HCT116 (cell line): Measurements from ENCODE around the gene CERS2. TPM values are rescaled to one million over a fixed set of nuclear protein-coding genes. Genes with fewer than 3 reads are reported as not detected.

Source experiments
- ATAC-seq: fragments of 200-7000 bp; cut with Tn5 transposase; 2 replicates; pipeline ENCODE4 v1.9.1; 2020; ENCODE audit warnings: mild to moderate bottlenecking, moderate library complexity
- BruUV-seq: library from RNA; stranded (reverse); fragments of 400-500 nt; replicated peaks from 2 replicates; lab custom pipeline; 2021; lab: Mats Ljungman, UMichigan
- CTCF ChIA-PET: fragments of 300-600 bp; sonication (Branson Sonifier 250); formaldehyde crosslinking; loops from one replicate; lab custom pipeline; 2021; ENCODE audit warnings: antibody characterized with exemption; lab: Charles Lee
- POLR2A ChIA-PET: fragments of 300-600, 350-600 bp; sonication (Branson Sonifier 250); formaldehyde crosslinking; loops from one replicate; lab custom pipeline; 2021; ENCODE audit warnings: antibody characterized with exemption; lab: Charles Lee
- RAD21 ChIA-PET, 2 experiments: fragments of 300-600 bp; sonication (Branson Sonifier 250); formaldehyde crosslinking; loops; one replicate each; lab custom pipeline; 2023; ENCODE audit warnings: low total read pairs in 2 of 2; ENCODE audit not compliant: uncharacterized antibody in 2 of 2, unreplicated experiment in 2 of 2, low non-redundant PET in 1 of 2; lab: Charles Lee
- DNase-seq: peaks from one replicate; pipeline ENCODE4 v3.0.0-alpha.2; 2010; ENCODE audit warnings: low read depth, low spot score
- H2AFZ ChIP-seq: fragments of 200-600 bp; shearing (Covaris generic), sonication (generic); 2 replicates; pipeline ENCODE4 v1.6.1; 2017; ENCODE audit warnings: low read depth, mixed run types, mixed read lengths, antibody characterized with exemption, low read length; ENCODE audit not compliant: poor library complexity, severe bottlenecking
- H3K27ac ChIP-seq: 2 replicates; pipeline ENCODE4 v1.5.1; 2012; ENCODE audit warnings: low read depth, low read length
- H3K27me3 ChIP-seq: fragments of 200-600 bp; sonication (generic); 2 replicates; pipeline ENCODE4 v1.6.1; 2016; ENCODE audit warnings: mixed run types, low read length, mixed read lengths; ENCODE audit not compliant: insufficient read depth
- H3K36me3 ChIP-seq, 2 experiments: fragments of 200-500 bp in 1 of 2; fragments of 200-600 bp in 1 of 2; sonication (Bioruptor generic) in 1 of 2; sonication (generic) in 1 of 2; 2 replicates each; pipeline versions ENCODE4 v1.5.1 to v1.6.1; 2014 to 2016; ENCODE audit warnings: low read length in 2 of 2, inconsistent platforms in 1 of 2, mixed read lengths in 1 of 2, mixed run types in 1 of 2; ENCODE audit not compliant: insufficient read depth in 2 of 2, control insufficient read depth in 1 of 2
- H3K4me1 ChIP-seq, 2 experiments: fragments of 200-600 bp in 1 of 2; sonication (generic) in 1 of 2; 2 replicates each; pipeline versions ENCODE4 v1.5.1 to v1.6.1; 2012 to 2017; ENCODE audit warnings: low read length in 2 of 2, inconsistent platforms in 1 of 2, mild to moderate bottlenecking in 1 of 2, mixed read lengths in 1 of 2, mixed run types in 1 of 2, moderate library complexity in 1 of 2; ENCODE audit not compliant: insufficient read depth in 2 of 2, control insufficient read depth in 1 of 2
- H3K4me2 ChIP-seq: fragments of 200-600 bp; sonication (generic); 2 replicates; pipeline ENCODE4 v1.6.1; 2017; ENCODE audit warnings: mixed run types, low read length, mixed read lengths
- H3K4me3 ChIP-seq, 2 experiments: fragments of 200-600 bp in 1 of 2; sonication (generic) in 1 of 2; replicated peaks in 1 of 2; 2 replicates each; pipeline ENCODE4 v1.5.1; 2011 to 2016; ENCODE audit warnings: low read length in 2 of 2, control low read depth in 1 of 2, low read depth in 1 of 2, mild to moderate bottlenecking in 1 of 2, mixed read lengths in 1 of 2, mixed run types in 1 of 2
- H3K79me2 ChIP-seq: fragments of 200-600 bp; sonication (generic); 2 replicates; pipeline ENCODE4 v1.6.1; 2017; ENCODE audit warnings: mild to moderate bottlenecking, mixed run types, low read length, moderate library complexity, mixed read lengths; ENCODE audit not compliant: insufficient read depth
- H3K9ac ChIP-seq: fragments of 200-600 bp; sonication (generic); 2 replicates; pipeline ENCODE4 v1.6.1; 2016; ENCODE audit warnings: low read length, mixed read lengths
- H3K9me2 ChIP-seq: fragments of 200-600 bp; sonication (generic), shearing (Covaris generic); 2 replicates; pipeline ENCODE4 v1.6.1; 2017; ENCODE audit warnings: mixed run types, mild to moderate bottlenecking, moderate library complexity; ENCODE audit not compliant: insufficient read depth
- H3K9me3 ChIP-seq, 2 experiments: fragments of 200-500 bp in 1 of 2; fragments of 200-600 bp in 1 of 2; sonication (Bioruptor generic) in 1 of 2; sonication (generic) in 1 of 2; 2 replicates each; pipeline ENCODE4 v1.6.1; 2014 to 2017; ENCODE audit warnings: low read length in 2 of 2, mixed read lengths in 2 of 2, inconsistent platforms in 1 of 2, low read depth in 1 of 2, mild to moderate bottlenecking in 1 of 2, mixed run types in 1 of 2, moderate library complexity in 1 of 2; ENCODE audit not compliant: control insufficient read depth in 1 of 2, insufficient read depth in 1 of 2
- H4K20me1 ChIP-seq: fragments of 200-600 bp; sonication (generic), shearing (Covaris generic); 2 replicates; pipeline ENCODE4 v1.6.1; 2017; ENCODE audit warnings: mixed run types, mild to moderate bottlenecking, moderate library complexity; ENCODE audit not compliant: insufficient read depth
- CBX3 ChIP-seq: IDR thresholded peaks from 2 replicates; pipeline ENCODE4 v1.6.1; 2012; ENCODE audit warnings: low read depth
- CEBPB ChIP-seq: IDR thresholded peaks from 2 replicates; pipeline ENCODE4 v1.6.1; 2012; ENCODE audit warnings: low read depth
- EZH2phosphoT487 ChIP-seq: fragments of 200-600 bp; IDR thresholded peaks from 2 replicates; pipeline ENCODE4 v1.6.1; 2018; ENCODE audit warnings: antibody characterized with exemption, borderline replicate concordance
- POLR2AphosphoS5 ChIP-seq: IDR thresholded peaks from 2 replicates; pipeline ENCODE4 v1.6.1; 2011; ENCODE audit warnings: mild to moderate bottlenecking, low read depth, low read length, moderate library complexity
- REST ChIP-seq: IDR thresholded peaks from 2 replicates; pipeline ENCODE4 v1.6.1; 2012; ENCODE audit warnings: low read depth
- YY1 ChIP-seq: IDR thresholded peaks from 2 replicates; pipeline ENCODE4 v1.6.1; 2011; ENCODE audit warnings: low read length, low read depth, moderate library complexity, mild to moderate bottlenecking; ENCODE audit not compliant: insufficient replicate concordance; ENCODE audit errors: extremely low read depth
- intact Hi-C: fragments of 100-400 bp; cut with micrococcal nuclease; formaldehyde crosslinking; loops from 2 replicates; pipeline ENCODE4 v1.10.0; 2022
- total RNA-seq: library from RNA; stranded (reverse); gene quantifications from one replicate; pipeline ENCODE4 v1.2.1, GENCODE V29; 2021; ENCODE audit not compliant: unreplicated experiment

CERS2 gene
- total RNA-seq, 1 experiment from 2014 or later, result 218 TPM

DNA sequence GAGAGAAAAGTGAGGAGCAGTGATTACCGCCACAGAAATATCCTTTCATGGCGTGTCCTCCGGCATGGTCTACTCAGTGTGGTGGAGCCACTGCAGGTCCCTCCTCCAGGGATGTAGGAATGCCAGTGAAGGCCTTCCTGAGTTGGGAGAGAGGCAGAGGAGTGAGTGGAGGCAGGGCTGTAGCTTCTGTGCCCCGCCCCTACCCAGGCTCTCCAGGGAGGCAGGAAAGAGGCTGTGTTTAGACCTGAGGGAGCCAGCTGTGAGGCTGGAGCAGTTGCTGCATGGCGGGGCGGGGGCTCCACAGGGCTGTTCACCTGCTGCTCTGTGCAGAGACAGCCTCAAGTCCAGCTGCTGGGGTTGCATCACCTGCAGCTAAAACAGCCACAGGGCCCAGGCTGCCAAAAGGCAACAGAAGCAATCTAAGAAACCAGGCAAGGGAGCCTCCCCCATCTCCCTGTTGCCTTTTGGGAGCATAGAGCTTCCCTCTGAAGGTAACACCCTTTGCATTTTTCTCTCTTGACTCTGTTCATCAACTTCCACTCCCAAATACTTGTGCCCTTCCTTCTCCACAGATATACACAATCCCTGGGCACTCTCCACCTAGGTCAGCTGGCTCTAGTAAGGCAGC lies 6.7 kb upstream of the CERS2 start:
- Histone ChIP-seq H3K36me3 (no peaks in the 10 kb centered on the region), H3K4me1 (peaks cover 77 to 89% of the 10 kb centered on the region in 2 experiments), H4K20me1 (no peaks in the 10 kb centered on the region), H3K9ac (peak overlapping the region; percentile 49), H3K9me3 (no peaks in the 10 kb centered on the region), H2AFZ (no peak overlapping the region), H3K27me3 (no peaks in the 10 kb centered on the region), H3K9me2 (no peaks in the 10 kb centered on the region), H3K79me2 (no peaks in the 10 kb centered on the region), H3K4me2 (peak overlapping the region; percentile 78), H3K4me3 (peak overlapping the region; percentile 13 to 37; a peak in 3 of 4 replicates), H3K27ac (peak overlapping the region; percentile 86)
- no TSS peak for BruUV-seq
- ChIA-PET RAD21 (interaction anchor here in 1 of 2 experiments (0.8 kb wide), 1 partner anchor 15 kb away, joined by 6 read pairs; no protein-coding TSS in a partner anchor), CTCF (interaction anchor here (1.7 to 2.5 kb wide), 4 partner anchors 11 to 420 kb away, joined by 4 to 17 read pairs (median 10); no protein-coding TSS in a partner anchor), POLR2A (interaction anchor here (0.7 to 1.6 kb wide), 4 partner anchors 11 to 402 kb away, joined by 3 to 5 read pairs (median 4); partner anchors contain the start of genes MCL1 and MINDY1)
- intact Hi-C loops, result no loop called here
- TF ChIP-seq CBX3 (no peak), YY1 (no peak), POLR2AphosphoS5 (peak; percentile 52; the same call in 1 of the 2 replicates), REST (no peak), EZH2phosphoT487 (no peak), CEBPB (no peak)
- DNase-seq (no peak), ATAC-seq (peak; percentile 53)
